Vagina (tissue), 2 donors: ENCODE data around the gene RASGEF1C. TPM values are rescaled to one million over a fixed set of nuclear protein-coding genes. Genes with fewer than 3 reads are reported as not detected.

ENCODE experiments used
- DNase-seq, 2 donors: peaks; one replicate each; pipeline ENCODE4 v3.0.0-alpha.2; 2017; ENCODE audit errors: extremely low spot score in 2 of 2
- H3K27ac ChIP-seq: fragments of 200-600 bp; sonication (generic); one replicate; pipeline ENCODE4 v1.5.1; 2019
- H3K27me3 ChIP-seq: fragments of 200-600 bp; sonication (generic); one replicate; pipeline ENCODE4 v1.5.1; 2019
- H3K36me3 ChIP-seq, 2 donors: fragments of 200-600 bp; sonication (generic); one replicate each; pipeline ENCODE4 v1.5.1; 2017 to 2019
- H3K4me1 ChIP-seq: fragments of 200-600 bp; sonication (generic); one replicate; pipeline ENCODE4 v1.5.1; 2019
- H3K4me3 ChIP-seq, 2 donors: fragments of 200-600 bp; sonication (generic); 1 replicate in 1 of 2; 2 replicates in 1 of 2; pipeline ENCODE4 v1.5.1; 2016 to 2019
- H3K9me3 ChIP-seq: fragments of 200-600 bp; sonication (generic); one replicate; pipeline ENCODE4 v1.5.1; 2019
- CTCF ChIP-seq, 3 experiments: fragments of 450-650 bp in 2 of 3; fragments of 200-600 bp in 1 of 3; sonication (generic) in 1 of 3; IDR thresholded peaks; one replicate each; pipeline ENCODE4 v1.5.1; 2017 to 2019; ENCODE audit warnings: antibody characterized with exemption in 3 of 3, mild to moderate bottlenecking in 2 of 3, moderate library complexity in 2 of 3
- POLR2A ChIP-seq, 2 donors: fragments of 450-650 bp; IDR thresholded peaks; one replicate each; pipeline ENCODE4 v1.6.1; 2017; ENCODE audit warnings: antibody characterized with exemption in 2 of 2, mild to moderate bottlenecking in 2 of 2, moderate library complexity in 2 of 2
- POLR2AphosphoS5 ChIP-seq, 2 donors: sonication (generic); formaldehyde crosslinking; IDR thresholded peaks; one replicate each; pipeline ENCODE4 v1.9.0; 2017; ENCODE audit warnings: antibody characterized with exemption in 2 of 2, mild to moderate bottlenecking in 2 of 2, low read depth in 1 of 2; ENCODE audit not compliant: insufficient read depth in 1 of 2
- intact Hi-C: fragments of 100-400 bp; cut with DNase I; formaldehyde crosslinking; loops from one replicate; pipeline ENCODE4 v1.15.1; 2023
- total RNA-seq: library from RNA; depleted of rRNA; stranded (reverse); fragments of >200 nt; gene quantifications from one replicate; pipeline ENCODE4 v1.2.3, GENCODE V29; 2016

RASGEF1C gene
- total RNA-seq, 1 donor from 2014 or later: 2.5 TPM

- no peak for DNase-seq
- peaks cover 37% of the 10 kb centered on the region for H3K9me3 ChIP-seq
- no peak overlapping the region for H3K4me3 ChIP-seq
Observed at GRCh38 chr5:180250329-180250728, 41.3 kb upstream of the RASGEF1C start.

DNA sequence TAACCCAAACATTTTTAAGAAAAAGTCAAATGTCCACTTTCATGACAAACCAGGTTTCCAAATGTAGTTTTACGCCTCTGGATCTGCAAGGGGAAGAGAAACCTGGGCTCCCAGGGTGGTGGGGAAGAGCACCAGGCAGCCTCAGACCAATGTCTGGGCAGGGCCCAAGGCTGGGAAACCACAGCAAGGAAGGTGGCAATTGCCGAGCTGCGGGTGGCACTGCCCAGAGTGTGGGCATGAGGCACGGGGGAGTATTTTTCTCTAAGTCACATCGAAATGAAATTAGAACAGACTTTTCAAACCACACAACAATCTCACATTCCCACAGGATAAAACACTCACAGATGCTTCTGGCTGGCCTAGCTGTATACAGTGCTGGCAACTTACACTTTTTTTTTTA lies 32.6 kb upstream of the RASGEF1C start:
- H3K36me3 ChIP-seq: peaks cover 7 to 66% of the 10 kb centered on the region in 2 donors
- no peak for DNase-seq
- no peak overlapping the region for H3K27ac ChIP-seq
- TF ChIP-seq POLR2AphosphoS5 (IDR thresholded peaks at IDR 0.05; ENCODE audit: insufficient read depth in 1 of 2, low read depth in 1 of 2) (no peak), CTCF (IDR thresholded peaks at IDR 0.05) (no peak), POLR2A (IDR thresholded peaks at IDR 0.05) (no peak)
- H3K9me3 ChIP-seq: no peaks in the 10 kb centered on the region
- H3K4me3 ChIP-seq: no peak overlapping the region
- intact Hi-C loops: no loop called here
- H3K4me1 ChIP-seq: no peaks in the 10 kb centered on the region
- no peaks in the 10 kb centered on the region for H3K27me3 ChIP-seq

More at GRCh38 chr5:180250329-180250728, 41.3 kb upstream of the RASGEF1C start:
- Histone ChIP-seq H3K27ac (no peak overlapping the region), H3K27me3 (no peaks in the 10 kb centered on the region), H3K36me3 (peaks cover 10 to 93% of the 10 kb centered on the region in 2 donors), H3K4me1 (no peaks in the 10 kb centered on the region)
- intact Hi-C loops: no loop called here
- TF ChIP-seq CTCF (IDR thresholded peaks at IDR 0.05) (no peak), POLR2AphosphoS5 (IDR thresholded peaks at IDR 0.05; ENCODE audit: insufficient read depth in 1 of 2, low read depth in 1 of 2) (no peak), POLR2A (IDR thresholded peaks at IDR 0.05) (no peak)

DNA sequence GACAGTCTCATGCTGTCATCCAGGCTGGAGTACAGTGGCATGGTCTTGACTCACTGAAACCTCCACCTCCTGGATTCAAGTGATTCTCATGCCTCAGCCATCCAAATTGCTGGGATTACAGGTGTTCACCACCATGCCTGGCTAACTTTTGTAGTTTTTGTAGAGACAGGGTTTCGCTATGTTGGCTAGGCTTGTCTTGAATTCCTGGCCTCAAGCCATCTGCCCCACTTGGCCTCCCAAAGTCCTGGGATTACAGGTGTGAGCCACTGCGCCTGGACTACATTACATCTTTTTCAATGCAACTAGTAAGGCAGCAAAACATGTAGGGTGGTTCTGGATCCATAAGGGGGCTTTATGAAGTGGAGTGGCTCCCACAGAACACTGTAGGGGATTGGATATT lies 29.6 kb upstream of the RASGEF1C start:
- no peak for DNase-seq
- peaks cover 7 to 66% of the 10 kb centered on the region in 2 donors for H3K36me3 ChIP-seq
- H3K4me1 ChIP-seq: no peaks in the 10 kb centered on the region
- TF ChIP-seq POLR2AphosphoS5 (IDR thresholded peaks at IDR 0.05; ENCODE audit: insufficient read depth in 1 of 2, low read depth in 1 of 2) (no peak), CTCF (IDR thresholded peaks at IDR 0.05) (no peak), POLR2A (IDR thresholded peaks at IDR 0.05) (no peak)
- intact Hi-C loops: no loop called here
- no peaks in the 10 kb centered on the region for H3K27me3 ChIP-seq
- H3K4me3 ChIP-seq: no peak overlapping the region
- H3K27ac ChIP-seq: no peak overlapping the region
- H3K9me3 ChIP-seq: no peaks in the 10 kb centered on the region

- Histone ChIP-seq H3K9me3 (no peaks in the 10 kb centered on the region), H3K36me3 (peaks cover 7 to 56% of the 10 kb centered on the region in 2 donors)
Observed at GRCh38 chr5:180235846-180236245, 26.8 kb upstream of the RASGEF1C start.

More at GRCh38 chr5:180235846-180236245, 26.8 kb upstream of the RASGEF1C start:
- H3K27me3 ChIP-seq: no peaks in the 10 kb centered on the region
- no peak overlapping the region for H3K27ac ChIP-seq
- no peak for DNase-seq
- H3K4me3 ChIP-seq: no peak overlapping the region
- TF ChIP-seq POLR2A (IDR thresholded peaks at IDR 0.05) (no peak), CTCF (IDR thresholded peaks at IDR 0.05) (no peak), POLR2AphosphoS5 (IDR thresholded peaks at IDR 0.05; ENCODE audit: insufficient read depth in 1 of 2, low read depth in 1 of 2) (no peak)
- H3K4me1 ChIP-seq: no peaks in the 10 kb centered on the region
- intact Hi-C loops: no loop called here
